Keratinocyte (primary cell): ENCODE measurements around the gene PRKCE. TPM values are rescaled to one million over a fixed set of nuclear protein-coding genes. Genes with fewer than 3 reads are reported as not detected.

Experiments
- DNase-seq: peaks from one replicate; pipeline ENCODE4 v3.0.0-alpha.2; 2011; ENCODE audit warnings: low read depth, missing footprints, low spot score
- FAIRE-seq: peaks from 2 replicates; lab custom pipeline; 2011; peaks lifted over from hg19 to GRCh38; lab: Jason Lieb, UNC
- H2AFZ ChIP-seq: 2 replicates; pipeline ENCODE4 v1.6.0; 2012; ENCODE audit warnings: low read length, control low read depth, inconsistent platforms; ENCODE audit not compliant: control insufficient read depth
- H3K27ac ChIP-seq: 2 replicates; pipeline ENCODE4 v1.5.1; 2011; ENCODE audit warnings: low read length; ENCODE audit not compliant: control insufficient read depth, insufficient read depth
- H3K27me3 ChIP-seq: 3 replicates; pipeline ENCODE4 v1.6.0; 2011; ENCODE audit warnings: low read length; ENCODE audit not compliant: control insufficient read depth, insufficient read depth; ENCODE audit errors: extremely low read depth
- H3K36me3 ChIP-seq, 2 experiments: 2 replicates in 1 of 2; 3 replicates in 1 of 2; pipeline ENCODE4 v1.5.1; 2011; ENCODE audit warnings: low read length in 2 of 2, mild to moderate bottlenecking in 1 of 2; ENCODE audit not compliant: control insufficient read depth in 2 of 2, insufficient read depth in 2 of 2; ENCODE audit errors: extremely low read depth in 1 of 2
- H3K4me1 ChIP-seq: 3 replicates; pipeline ENCODE4 v1.5.1; 2011; ENCODE audit warnings: low read length; ENCODE audit not compliant: control insufficient read depth, insufficient read depth; ENCODE audit errors: extremely low read depth
- H3K4me2 ChIP-seq: 3 replicates; pipeline ENCODE4 v1.6.0; 2011; ENCODE audit warnings: low read depth, low read length; ENCODE audit not compliant: control insufficient read depth, insufficient read depth; ENCODE audit errors: extremely low read depth
- H3K4me3 ChIP-seq, 3 experiments: fragments of 200-600 bp in 1 of 3; sonication (generic) in 1 of 3; 2 replicates in 2 of 3; 3 replicates in 1 of 3; pipeline ENCODE4 v1.5.1; 2011 to 2016; ENCODE audit warnings: low read length in 3 of 3, mild to moderate bottlenecking in 3 of 3, control low read depth in 2 of 3, inconsistent platforms in 1 of 3, low read depth in 1 of 3, mixed read lengths in 1 of 3, mixed run types in 1 of 3, moderate library complexity in 1 of 3; ENCODE audit not compliant: control insufficient read depth in 2 of 3, insufficient read depth in 2 of 3; ENCODE audit errors: extremely low read depth in 1 of 3
- H3K79me2 ChIP-seq: 2 replicates; pipeline ENCODE4 v1.6.0; 2012; ENCODE audit warnings: low read length; ENCODE audit not compliant: control insufficient read depth, insufficient read depth
- H3K9ac ChIP-seq: 3 replicates; pipeline ENCODE4 v1.6.0; 2011; ENCODE audit warnings: low read length; ENCODE audit not compliant: control insufficient read depth, insufficient read depth; ENCODE audit errors: extremely low read depth
- H3K9me1 ChIP-seq: 3 replicates; pipeline ENCODE4 v1.6.0; 2011; ENCODE audit warnings: low read length; ENCODE audit not compliant: control insufficient read depth, insufficient read depth; ENCODE audit errors: extremely low read depth
- H3K9me3 ChIP-seq: 2 replicates; pipeline ENCODE4 v1.5.1; 2012; ENCODE audit warnings: low read depth, low read length; ENCODE audit not compliant: control insufficient read depth
- H4K20me1 ChIP-seq: 3 replicates; pipeline ENCODE4 v1.6.0; 2011; ENCODE audit warnings: low read length; ENCODE audit not compliant: control insufficient read depth, insufficient read depth; ENCODE audit errors: extremely low read depth
- EZH2 ChIP-seq: IDR thresholded peaks from one replicate; pipeline ENCODE4 v1.6.1; 2012; ENCODE audit warnings: inconsistent platforms, mild to moderate bottlenecking, low read length, moderate library complexity
- dilution Hi-C: fragments of 300-500 bp; cut with MboI; formaldehyde crosslinking; loops from one replicate; pipeline ENCODE4 v1.7.0; 2020; ENCODE audit warnings: low sequenced_read_pairs; ENCODE audit not compliant: extremely low pct_ligation_motif_present
- polyA plus RNA-seq, 5 experiments: library from polyadenylated mRNA; depleted of rRNA in 3 of 5; stranded (reverse) in 3 of 5; stranded (forward) in 1 of 5; unstranded in 1 of 5; fragments of >200 nt; gene quantifications; 1 replicate in 1 of 5; 2 replicates in 3 of 5; 3 replicates in 1 of 5; pipeline versions ENCODE4 v1.2.1 to v1.2.3, GENCODE V29; 2011 to 2012; ENCODE audit warnings: missing spikeins in 2 of 5, low read depth in 1 of 5, low replicate concordance in 1 of 5
- TF ChIP-seq, protein P1 (sequence below), 3 experiments: IDR thresholded peaks in 1 of 3; conservative IDR thresholded peaks in 1 of 3; optimal IDR thresholded peaks in 1 of 3; 2 replicates in 2 of 3; 3 replicates in 1 of 3; pipeline versions ENCODE3 to v1.5.1; 2011; ENCODE audit warnings: low read length in 3 of 3, mild to moderate bottlenecking in 3 of 3, moderate library complexity in 2 of 3, control low read depth in 1 of 3, inconsistent platforms in 1 of 3; ENCODE audit not compliant: insufficient read depth in 2 of 3; ENCODE audit errors: extremely low read depth in 1 of 3

Gene PRKCE
- polyA plus RNA-seq, 1 donor (not counting 4 experiments of a cell fraction or from before 2014, with no cell fraction given): 2.0 TPM

DNA sequence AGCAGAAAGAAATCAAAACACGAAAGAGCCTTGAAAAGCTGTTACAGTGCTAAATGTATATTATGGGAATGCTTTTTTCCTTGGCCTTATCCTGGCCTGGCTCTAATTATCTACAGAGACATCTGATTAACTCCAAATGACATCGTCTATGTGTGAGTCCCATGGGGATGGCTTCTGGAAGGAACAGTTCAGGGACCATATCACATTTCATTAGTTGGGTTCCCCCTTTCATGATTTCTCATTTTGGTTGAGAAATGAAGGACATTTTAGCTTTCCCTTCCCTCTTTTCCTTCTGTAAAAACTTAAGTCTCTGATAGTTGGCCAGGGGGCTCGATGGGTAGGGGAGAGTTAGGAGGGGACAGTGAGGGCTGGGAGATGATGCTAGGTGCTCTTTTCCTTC lies 116.7 kb downstream of the PRKCE start:
- Histone ChIP-seq H2AFZ (no peak overlapping the region), H4K20me1 (no peaks in the 10 kb centered on the region), H3K4me2 (no peak overlapping the region), H3K27me3 (no peaks in the 10 kb centered on the region), H3K36me3 (no peaks in the 10 kb centered on the region), H3K9ac (no peak overlapping the region), H3K4me1 (no peaks in the 10 kb centered on the region), H3K79me2 (no peaks in the 10 kb centered on the region), H3K27ac (no peak overlapping the region), H3K9me1 (no peaks in the 10 kb centered on the region), H3K4me3 (no peak overlapping the region), H3K9me3 (no peaks in the 10 kb centered on the region)
- DNase-seq (no peak), FAIRE-seq (no peak)
- dilution Hi-C loops: no loop called here
- no peak for TF ChIP-seq EZH2
- TF ChIP-seq, protein P1, sequence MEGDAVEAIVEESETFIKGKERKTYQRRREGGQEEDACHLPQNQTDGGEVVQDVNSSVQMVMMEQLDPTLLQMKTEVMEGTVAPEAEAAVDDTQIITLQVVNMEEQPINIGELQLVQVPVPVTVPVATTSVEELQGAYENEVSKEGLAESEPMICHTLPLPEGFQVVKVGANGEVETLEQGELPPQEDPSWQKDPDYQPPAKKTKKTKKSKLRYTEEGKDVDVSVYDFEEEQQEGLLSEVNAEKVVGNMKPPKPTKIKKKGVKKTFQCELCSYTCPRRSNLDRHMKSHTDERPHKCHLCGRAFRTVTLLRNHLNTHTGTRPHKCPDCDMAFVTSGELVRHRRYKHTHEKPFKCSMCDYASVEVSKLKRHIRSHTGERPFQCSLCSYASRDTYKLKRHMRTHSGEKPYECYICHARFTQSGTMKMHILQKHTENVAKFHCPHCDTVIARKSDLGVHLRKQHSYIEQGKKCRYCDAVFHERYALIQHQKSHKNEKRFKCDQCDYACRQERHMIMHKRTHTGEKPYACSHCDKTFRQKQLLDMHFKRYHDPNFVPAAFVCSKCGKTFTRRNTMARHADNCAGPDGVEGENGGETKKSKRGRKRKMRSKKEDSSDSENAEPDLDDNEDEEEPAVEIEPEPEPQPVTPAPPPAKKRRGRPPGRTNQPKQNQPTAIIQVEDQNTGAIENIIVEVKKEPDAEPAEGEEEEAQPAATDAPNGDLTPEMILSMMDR (optimal IDR thresholded peaks at IDR 0.05 in 1 of 3, IDR thresholded peaks at IDR 0.05 in 1 of 3, conservative IDR thresholded peaks at IDR 0.05 in 1 of 3; ENCODE audit: extremely low read depth in 1 of 3, insufficient read depth in 2 of 3, low read length in 3 of 3): no peak

DNA sequence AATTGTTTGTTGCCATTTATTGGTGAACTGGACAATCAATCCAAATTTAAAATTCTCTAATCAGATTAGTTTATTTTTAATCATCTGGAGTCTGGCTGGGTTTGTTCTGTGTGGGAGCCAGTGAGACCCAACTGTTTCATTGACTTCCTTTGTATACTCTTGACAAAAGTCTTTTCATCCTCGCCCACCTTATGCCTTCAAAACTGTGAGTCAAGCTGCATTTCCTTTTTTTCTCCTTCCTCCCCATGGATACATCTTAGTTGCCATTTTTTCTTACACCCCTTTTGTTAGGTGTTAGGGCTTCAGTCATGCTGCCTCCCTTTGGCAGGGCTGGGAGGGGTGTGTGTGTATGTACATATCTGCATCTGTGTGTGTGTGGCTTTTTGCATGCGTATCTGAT lies 117.6 kb downstream of the PRKCE start:
- Histone ChIP-seq H3K4me3 (no peak overlapping the region), H3K4me2 (no peak overlapping the region), H3K79me2 (no peaks in the 10 kb centered on the region), H3K9me1 (no peaks in the 10 kb centered on the region), H3K4me1 (no peaks in the 10 kb centered on the region), H3K27ac (no peak overlapping the region), H3K9me3 (no peaks in the 10 kb centered on the region), H3K27me3 (no peaks in the 10 kb centered on the region), H4K20me1 (no peaks in the 10 kb centered on the region), H3K9ac (no peak overlapping the region), H2AFZ (no peak overlapping the region), H3K36me3 (no peaks in the 10 kb centered on the region)
- dilution Hi-C loops: no loop called here
- FAIRE-seq (no peak), DNase-seq (no peak)
- no peak for TF ChIP-seq EZH2
- TF ChIP-seq, protein P1 (optimal IDR thresholded peaks at IDR 0.05 in 1 of 3, IDR thresholded peaks at IDR 0.05 in 1 of 3, conservative IDR thresholded peaks at IDR 0.05 in 1 of 3; ENCODE audit: extremely low read depth in 1 of 3, insufficient read depth in 2 of 3, low read length in 3 of 3): no peak
